DMS 273 (cell line): ENCODE results near the gene F12.
A peak's percentile ranks its signal among the peaks of the same experiment; 100 is the strongest.
"Not testable (repeated sequence)": the region's sequence is repeated elsewhere in the genome, so short reads cannot be mapped to it uniquely, and the experiment has no call there.

Source experiments
- DNase-seq: peaks from one replicate; lab custom pipeline; 2025; ENCODE audit not compliant: unreplicated experiment; lab: John Stamatoyannopoulos, UW

The F12 gene

GRCh38 chr5:177417081-177417480 lies 7.7 kb upstream of the F12 start:
- DNase-seq: not testable (repeated sequence)

GRCh38 chr5:177414481-177414880 lies 5.1 kb upstream of the F12 start:
- DNase-seq: no peak

GRCh38 chr5:177412603-177413233 lies 3.4 kb upstream of the F12 start:
- DNase-seq: no peak

- no peak for DNase-seq
Measured at GRCh38 chr5:177410575-177410974, 1.2 kb upstream of the F12 start.

- no peak for DNase-seq
Measured at GRCh38 chr5:177405805-177406204, 3.6 kb downstream of the F12 start.

GRCh38 chr5:177405312-177405711 lies 4.1 kb downstream of the F12 start:
- DNase-seq: no peak

- peak; percentile 87 for DNase-seq
Measured at GRCh38 chr5:177404641-177405179, 4.7 kb downstream of the F12 start.

GRCh38 chr5:177403792-177404640 lies 5.3 kb downstream of the F12 start:
- peak; percentile 92 for DNase-seq

- DNase-seq: peak; percentile 77
Measured at GRCh38 chr5:177403102-177403791, 6.1 kb downstream of the F12 start.

GRCh38 chr5:177402271-177403043 lies 6.9 kb downstream of the F12 start:
- DNase-seq: no peak

- DNase-seq: no peak
Measured at GRCh38 chr5:177399997-177400868, 9.1 kb downstream of the F12 start, which contains the start of gene PFN3. Gene PFN3, minus strand, starts transcription at chr5:177400661. Its CDS starts 85 bp downstream, at chr5:177400576.

- DNase-seq: no peak
Measured at GRCh38 chr5:177397875-177398390, 11.4 kb downstream of the F12 start.

GRCh38 chr5:177396807-177397206 lies 12.6 kb downstream of the F12 start:
- DNase-seq: no peak

GRCh38 chr5:177396078-177396477 lies 13.3 kb downstream of the F12 start:
- DNase-seq: no peak

- DNase-seq: no peak
Measured at GRCh38 chr5:177393990-177394389, 15.4 kb downstream of the F12 start.

- DNase-seq: no peak
Measured at GRCh38 chr5:177393206-177393765, 16.1 kb downstream of the F12 start.

GRCh38 chr5:177392765-177393164 lies 16.6 kb downstream of the F12 start:
- no peak for DNase-seq

GRCh38 chr5:177390363-177391300 lies 18.7 kb downstream of the F12 start:
- peak; percentile 92 for DNase-seq
